ENCODE measurements around the gene KMO. TPM values are rescaled to one million over a fixed set of nuclear protein-coding genes. Genes with fewer than 3 reads are reported as not detected.

KMO gene
- total RNA-seq, 1 donor from 2014 or later, result 0.17 TPM

DNA sequence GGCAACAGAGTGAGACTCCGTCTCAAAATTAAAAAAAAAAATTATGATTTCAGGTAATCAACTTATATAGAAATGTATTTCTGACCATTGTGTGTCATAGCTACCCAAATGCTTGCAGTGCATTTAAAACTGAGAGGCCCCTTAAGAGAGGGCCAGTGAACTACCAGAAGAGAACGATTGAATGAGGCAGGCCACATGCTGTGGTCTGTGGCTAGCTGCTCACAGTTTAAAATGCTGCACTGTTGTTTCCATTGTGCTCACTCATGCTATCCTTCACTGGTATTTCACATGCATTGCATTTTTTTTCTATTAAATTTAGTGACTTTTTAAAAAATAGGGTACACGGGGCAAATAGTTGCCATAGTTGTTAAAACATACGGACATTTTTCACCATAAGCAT lies 82.0 kb downstream of the KMO start:
- Histone ChIP-seq H3K27me3 (ENCODE audit: control insufficient read depth, insufficient read depth, low read length) (no peaks in the 10 kb centered on the region), H3K36me3 (ENCODE audit: control insufficient read depth, insufficient read depth, low read length) (no peaks in the 10 kb centered on the region), H3K4me3 (ENCODE audit: low read depth, low read length) (no peak overlapping the region)
- TF ChIP-seq, protein P1, sequence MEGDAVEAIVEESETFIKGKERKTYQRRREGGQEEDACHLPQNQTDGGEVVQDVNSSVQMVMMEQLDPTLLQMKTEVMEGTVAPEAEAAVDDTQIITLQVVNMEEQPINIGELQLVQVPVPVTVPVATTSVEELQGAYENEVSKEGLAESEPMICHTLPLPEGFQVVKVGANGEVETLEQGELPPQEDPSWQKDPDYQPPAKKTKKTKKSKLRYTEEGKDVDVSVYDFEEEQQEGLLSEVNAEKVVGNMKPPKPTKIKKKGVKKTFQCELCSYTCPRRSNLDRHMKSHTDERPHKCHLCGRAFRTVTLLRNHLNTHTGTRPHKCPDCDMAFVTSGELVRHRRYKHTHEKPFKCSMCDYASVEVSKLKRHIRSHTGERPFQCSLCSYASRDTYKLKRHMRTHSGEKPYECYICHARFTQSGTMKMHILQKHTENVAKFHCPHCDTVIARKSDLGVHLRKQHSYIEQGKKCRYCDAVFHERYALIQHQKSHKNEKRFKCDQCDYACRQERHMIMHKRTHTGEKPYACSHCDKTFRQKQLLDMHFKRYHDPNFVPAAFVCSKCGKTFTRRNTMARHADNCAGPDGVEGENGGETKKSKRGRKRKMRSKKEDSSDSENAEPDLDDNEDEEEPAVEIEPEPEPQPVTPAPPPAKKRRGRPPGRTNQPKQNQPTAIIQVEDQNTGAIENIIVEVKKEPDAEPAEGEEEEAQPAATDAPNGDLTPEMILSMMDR (IDR thresholded peaks at IDR 0.05; ENCODE audit: insufficient read depth, low read length, poor library complexity, severe bottlenecking), result no peak
- DNase-seq (ENCODE audit: low read depth), result no peak

DNA sequence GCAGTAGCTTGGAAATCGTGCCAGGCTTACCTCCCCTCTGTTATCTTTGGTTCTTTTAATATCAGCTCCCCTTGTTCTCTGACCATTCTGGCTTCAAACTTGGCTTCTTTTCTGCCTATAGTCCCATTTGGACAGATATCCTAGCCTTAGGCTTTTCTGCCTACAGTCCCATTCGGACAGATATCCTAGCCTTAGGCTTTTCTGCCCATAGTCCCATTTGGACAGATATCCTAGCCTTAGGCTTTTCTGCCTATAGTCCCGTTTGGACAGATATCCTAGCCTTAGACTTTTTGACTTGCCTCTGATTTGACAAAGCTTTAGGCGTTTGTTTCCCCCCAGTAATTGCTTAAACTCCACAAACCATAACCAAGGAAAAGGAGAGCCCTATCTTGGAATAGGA lies 82.4 kb downstream of the KMO start:
- DNase-seq (ENCODE audit: low read depth), result no peak
- H3K36me3 ChIP-seq (ENCODE audit: control insufficient read depth, insufficient read depth, low read length), result no peaks in the 10 kb centered on the region
- no peaks in the 10 kb centered on the region for H3K27me3 ChIP-seq (ENCODE audit: control insufficient read depth, insufficient read depth, low read length)
- no peak overlapping the region for H3K4me3 ChIP-seq (ENCODE audit: low read depth, low read length)
- TF ChIP-seq, protein P1 (IDR thresholded peaks at IDR 0.05; ENCODE audit: insufficient read depth, low read length, poor library complexity, severe bottlenecking), result no peak

DNA sequence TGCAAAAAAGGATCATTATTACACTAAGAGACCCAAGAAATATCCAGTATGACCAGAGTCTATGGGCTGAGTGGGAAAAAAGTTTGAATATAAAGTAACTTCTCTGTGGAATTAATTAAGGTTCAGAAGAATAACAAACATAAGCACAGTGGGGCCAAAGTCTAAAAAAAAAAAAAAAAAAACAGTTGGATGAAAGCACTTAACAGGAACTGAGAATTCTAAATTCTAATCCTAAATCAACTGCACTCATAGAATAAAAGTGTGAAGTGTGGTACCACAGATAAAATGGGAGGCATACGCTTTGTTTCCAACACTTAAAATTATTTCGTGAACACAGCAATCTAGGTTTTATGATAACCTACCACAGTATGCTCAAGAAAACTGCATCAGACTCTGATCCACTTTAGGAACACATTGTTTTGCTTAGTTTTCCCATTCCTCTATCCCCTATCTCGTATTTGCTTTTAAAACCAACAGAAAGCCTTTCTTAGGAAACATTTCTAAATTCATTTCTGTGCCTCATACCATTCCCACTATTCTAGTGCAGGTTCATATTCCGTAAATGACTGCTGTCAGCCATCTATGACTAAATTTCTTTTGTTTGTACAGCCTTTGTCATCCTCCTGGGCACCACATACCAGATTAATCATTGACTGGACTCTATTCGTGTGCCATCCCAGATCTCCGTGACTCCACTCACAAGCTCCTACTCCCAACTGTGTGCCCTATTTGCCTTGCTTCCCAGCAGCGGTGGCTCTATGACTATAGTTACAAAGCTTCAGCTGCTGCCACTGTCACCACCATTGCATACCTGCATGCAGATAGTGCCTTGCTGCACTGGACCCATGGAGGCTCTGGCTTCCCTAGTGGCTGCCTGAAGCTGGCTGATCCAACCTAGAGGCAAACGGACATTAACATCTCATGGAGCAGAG lies 83.1 kb downstream of the KMO start:
- DNase-seq (ENCODE audit: low read depth), result no peak
- H3K27me3 ChIP-seq (ENCODE audit: control insufficient read depth, insufficient read depth, low read length), result no peaks in the 10 kb centered on the region
- H3K4me3 ChIP-seq (ENCODE audit: low read depth, low read length), result no peak overlapping the region
- no peaks in the 10 kb centered on the region for H3K36me3 ChIP-seq (ENCODE audit: control insufficient read depth, insufficient read depth, low read length)
- TF ChIP-seq, protein P1 (IDR thresholded peaks at IDR 0.05; ENCODE audit: insufficient read depth, low read length, poor library complexity, severe bottlenecking), result no peak

DNA sequence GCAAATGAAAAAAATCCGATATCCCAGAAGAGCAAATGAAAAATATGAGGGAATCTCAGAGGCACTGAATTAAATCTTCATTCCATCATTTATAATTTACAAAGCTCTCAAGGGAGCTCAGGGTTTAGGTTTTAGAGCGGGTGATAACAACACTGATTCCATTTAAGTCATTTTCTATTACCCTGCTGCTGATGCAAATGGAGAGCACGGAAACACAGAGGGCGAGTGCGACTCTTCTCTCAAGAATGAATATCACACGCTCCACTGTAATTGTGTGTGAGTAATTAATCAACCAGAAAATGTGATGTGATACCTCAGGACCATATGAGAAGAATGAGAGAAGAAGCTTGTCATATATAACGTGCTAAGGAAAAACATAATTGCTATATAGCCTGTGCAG lies 85.2 kb downstream of the KMO start:
- no peaks in the 10 kb centered on the region for H3K27me3 ChIP-seq (ENCODE audit: control insufficient read depth, insufficient read depth, low read length)
- DNase-seq (ENCODE audit: low read depth), result no peak
- H3K4me3 ChIP-seq (ENCODE audit: low read depth, low read length), result no peak overlapping the region
- TF ChIP-seq, protein P1 (IDR thresholded peaks at IDR 0.05; ENCODE audit: insufficient read depth, low read length, poor library complexity, severe bottlenecking), result no peak
- no peaks in the 10 kb centered on the region for H3K36me3 ChIP-seq (ENCODE audit: control insufficient read depth, insufficient read depth, low read length)

DNA sequence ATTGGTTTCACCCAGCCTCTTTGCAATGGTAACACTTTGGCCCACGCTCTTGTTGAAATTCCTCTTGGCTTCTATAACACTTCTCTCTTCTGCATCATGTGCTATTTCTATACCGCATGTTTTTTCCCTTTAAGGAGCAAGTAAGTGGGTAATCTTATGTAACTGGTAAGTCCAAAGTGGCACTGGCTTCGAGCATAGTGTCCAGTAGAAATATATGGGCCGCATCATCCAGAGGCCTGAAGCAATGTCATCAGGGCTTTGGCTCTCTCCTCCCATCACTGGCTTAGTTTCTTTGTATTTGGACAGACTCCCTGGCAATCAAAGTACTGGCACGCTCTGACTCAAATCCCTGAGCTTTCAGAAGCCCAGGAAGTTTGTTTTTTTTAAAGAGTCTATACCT lies 90.5 kb downstream of the KMO start:
- no peaks in the 10 kb centered on the region for H3K36me3 ChIP-seq (ENCODE audit: control insufficient read depth, insufficient read depth, low read length)
- TF ChIP-seq, protein P1 (IDR thresholded peaks at IDR 0.05; ENCODE audit: insufficient read depth, low read length, poor library complexity, severe bottlenecking), result no peak
- H3K27me3 ChIP-seq (ENCODE audit: control insufficient read depth, insufficient read depth, low read length), result no peaks in the 10 kb centered on the region
- no peak for DNase-seq (ENCODE audit: low read depth)
- H3K4me3 ChIP-seq (ENCODE audit: low read depth, low read length), result no peak overlapping the region

Measured in kidney epithelial cell (primary cell).